CD4-positive, alpha-beta T cell treated with Interleukin-6 for 4 hours (primary cell): ENCODE data around the gene PEX11G.
"Not testable (repeated sequence)": the region's sequence is repeated elsewhere in the genome, so short reads cannot be mapped to it uniquely, and the experiment has no call there.

Experiments
- DNase-seq: peaks from one replicate; pipeline ENCODE4 v3.0.0-alpha.2; 2020; ENCODE audit warnings: mixed read lengths

Gene PEX11G

GRCh38 chr19:7463575-7463974 lies 25.3 kb downstream of the PEX11G start:
- DNase-seq = no peak

- DNase-seq = no peak
Measured at GRCh38 chr19:7461841-7462629, 26.8 kb downstream of the PEX11G start.

- no peak for DNase-seq
Measured at GRCh38 chr19:7460562-7460966, 28.3 kb downstream of the PEX11G start.

- DNase-seq = no peak
Measured at GRCh38 chr19:7459773-7460172, 29.1 kb downstream of the PEX11G start.

GRCh38 chr19:7458675-7459074 lies 30.2 kb downstream of the PEX11G start:
- DNase-seq = no peak

- no peak for DNase-seq
Measured at GRCh38 chr19:7456964-7457541, 31.8 kb downstream of the PEX11G start.

- no peak for DNase-seq
Measured at GRCh38 chr19:7455600-7456296, 33.1 kb downstream of the PEX11G start.

- no peak for DNase-seq
Measured at GRCh38 chr19:7454998-7455397, 33.8 kb downstream of the PEX11G start.

- peak; percentile 18 for DNase-seq
Measured at GRCh38 chr19:7450243-7451223, 38.3 kb downstream of the PEX11G start.

- DNase-seq = not testable (repeated sequence)
Measured at GRCh38 chr19:7449391-7450070, 39.3 kb downstream of the PEX11G start.

GRCh38 chr19:7447648-7448047 lies 41.2 kb downstream of the PEX11G start:
- no peak for DNase-seq

GRCh38 chr19:7445104-7445503 lies 43.7 kb downstream of the PEX11G start:
- DNase-seq = no peak

- no peak for DNase-seq
Measured at GRCh38 chr19:7444042-7444441, 44.8 kb downstream of the PEX11G start.

- DNase-seq = no peak
Measured at GRCh38 chr19:7442423-7442822, 46.4 kb downstream of the PEX11G start.

- no peak for DNase-seq
Measured at GRCh38 chr19:7441468-7442146, 47.2 kb downstream of the PEX11G start.

GRCh38 chr19:7440188-7440975 lies 48.5 kb downstream of the PEX11G start:
- no peak for DNase-seq

GRCh38 chr19:7435586-7435985 lies 53.2 kb downstream of the PEX11G start:
- DNase-seq = no peak

- no peak for DNase-seq
Measured at GRCh38 chr19:7434391-7434790, 54.4 kb downstream of the PEX11G start.

GRCh38 chr19:7433456-7433855 lies 55.4 kb downstream of the PEX11G start:
- DNase-seq = not testable (repeated sequence)

GRCh38 chr19:7429638-7430282 lies 59.1 kb downstream of the PEX11G start:
- DNase-seq = no peak
